ENCODE measurements around the gene STAG1. TPM values are rescaled to one million over a fixed set of nuclear protein-coding genes. Genes with fewer than 3 reads are reported as not detected.
"Not testable (repeated sequence)": the region's sequence is repeated elsewhere in the genome, so short reads cannot be mapped to it uniquely, and the experiment has no call there.

The STAG1 gene
- total and polyA plus RNA-seq, 8 donors: 29.6 to 52.7 (median 44.1) TPM

DNA sequence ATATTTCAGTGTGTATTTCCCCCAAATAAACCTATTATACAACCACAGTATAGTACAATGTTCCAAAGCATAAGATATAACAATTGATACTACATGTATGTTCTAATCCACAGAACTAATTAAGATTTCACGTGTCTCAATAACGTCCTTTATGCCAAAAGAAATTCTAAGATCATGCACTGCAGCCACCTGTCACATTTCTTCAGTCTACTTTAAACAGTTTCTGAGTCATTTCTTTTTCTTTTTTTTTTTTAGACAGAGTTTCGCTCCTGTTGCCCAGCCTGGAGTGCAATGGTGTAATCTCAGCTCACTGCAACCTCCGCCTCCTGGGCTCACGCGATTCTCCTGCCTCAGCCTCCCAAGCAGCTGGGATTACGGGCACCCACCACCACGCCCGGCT is 190.2 kb downstream of the STAG1 start:
- Histone ChIP-seq H3K4me1 (no peaks in the 10 kb centered on the region), H3K36me3 (no peaks in the 10 kb centered on the region), H3K9me3 (no peaks in the 10 kb centered on the region), H3K27ac (no peak overlapping the region), H3K4me3 (no peak overlapping the region), H3K27me3 (no peaks in the 10 kb centered on the region)
- TF ChIP-seq, protein P1, sequence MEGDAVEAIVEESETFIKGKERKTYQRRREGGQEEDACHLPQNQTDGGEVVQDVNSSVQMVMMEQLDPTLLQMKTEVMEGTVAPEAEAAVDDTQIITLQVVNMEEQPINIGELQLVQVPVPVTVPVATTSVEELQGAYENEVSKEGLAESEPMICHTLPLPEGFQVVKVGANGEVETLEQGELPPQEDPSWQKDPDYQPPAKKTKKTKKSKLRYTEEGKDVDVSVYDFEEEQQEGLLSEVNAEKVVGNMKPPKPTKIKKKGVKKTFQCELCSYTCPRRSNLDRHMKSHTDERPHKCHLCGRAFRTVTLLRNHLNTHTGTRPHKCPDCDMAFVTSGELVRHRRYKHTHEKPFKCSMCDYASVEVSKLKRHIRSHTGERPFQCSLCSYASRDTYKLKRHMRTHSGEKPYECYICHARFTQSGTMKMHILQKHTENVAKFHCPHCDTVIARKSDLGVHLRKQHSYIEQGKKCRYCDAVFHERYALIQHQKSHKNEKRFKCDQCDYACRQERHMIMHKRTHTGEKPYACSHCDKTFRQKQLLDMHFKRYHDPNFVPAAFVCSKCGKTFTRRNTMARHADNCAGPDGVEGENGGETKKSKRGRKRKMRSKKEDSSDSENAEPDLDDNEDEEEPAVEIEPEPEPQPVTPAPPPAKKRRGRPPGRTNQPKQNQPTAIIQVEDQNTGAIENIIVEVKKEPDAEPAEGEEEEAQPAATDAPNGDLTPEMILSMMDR (IDR thresholded peaks at IDR 0.05): no peak
- ATAC-seq (no peak), DNase-seq (no peak)
- intact Hi-C loops (cut with DNase I): no loop called here

DNA sequence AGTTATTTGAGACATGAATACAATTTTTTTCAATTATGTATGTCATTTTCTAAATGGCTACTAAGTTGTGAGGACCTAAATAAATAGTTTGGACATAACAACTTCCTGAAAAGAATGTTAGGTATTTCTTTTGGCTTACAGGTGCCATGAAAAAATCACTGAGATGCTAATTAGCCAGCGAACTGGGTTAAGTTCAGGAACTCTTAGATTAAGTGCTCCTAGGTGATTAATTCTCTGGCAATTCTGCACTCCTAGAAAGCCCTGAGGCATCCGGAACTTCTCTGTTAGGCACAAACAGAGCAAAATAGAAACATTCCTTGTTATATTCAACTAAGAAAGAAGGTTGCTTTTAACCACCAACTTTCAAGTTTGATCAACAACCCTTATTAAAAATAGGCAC is 192.3 kb downstream of the STAG1 start:
- Histone ChIP-seq H3K27me3 (no peaks in the 10 kb centered on the region), H3K4me1 (no peaks in the 10 kb centered on the region), H3K9me3 (no peaks in the 10 kb centered on the region), H3K27ac (peak overlapping the region in 1 of 2 donors; percentile 2), H3K4me3 (no peak overlapping the region), H3K36me3 (no peaks in the 10 kb centered on the region)
- DNase-seq: no peak
- ATAC-seq: peak; percentile 69
- intact Hi-C loops (cut with DNase I): no loop called here
- TF ChIP-seq, protein P1 (IDR thresholded peaks at IDR 0.05): no peak

DNA sequence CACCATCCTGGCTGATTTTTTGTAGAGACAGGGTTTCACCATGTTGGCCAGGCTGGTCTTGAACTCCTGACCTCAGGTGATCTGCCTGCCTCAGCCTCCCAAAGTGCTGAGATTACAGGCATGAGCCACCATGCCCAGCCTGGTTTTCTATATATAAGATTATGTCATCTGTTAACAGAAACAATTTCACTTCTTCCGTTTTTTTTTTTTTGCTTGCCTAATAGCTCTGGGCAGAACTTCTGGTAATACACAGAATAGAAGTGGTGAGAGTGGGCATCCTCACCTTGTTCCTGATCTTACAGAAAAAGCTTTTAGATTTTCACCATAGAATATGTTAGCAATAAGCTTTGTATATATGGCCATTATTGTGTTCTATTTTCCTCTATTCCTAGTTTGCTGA is 202.7 kb downstream of the STAG1 start:
- not testable (repeated sequence) for H3K27me3 ChIP-seq, H3K9me3 ChIP-seq, DNase-seq, H3K4me3 ChIP-seq, H3K36me3 ChIP-seq, ATAC-seq
- H3K4me1 ChIP-seq: peaks cover 0 to 32% of the 10 kb centered on the region in 2 donors
- intact Hi-C loops (cut with DNase I): loop anchor here in 1 of 2 donors (5.0 kb wide), 1 partner anchor 203 kb away; the partner anchor contains the start of gene STAG1
- peak overlapping the region in 1 of 2 donors; percentile 64 for H3K27ac ChIP-seq

DNA sequence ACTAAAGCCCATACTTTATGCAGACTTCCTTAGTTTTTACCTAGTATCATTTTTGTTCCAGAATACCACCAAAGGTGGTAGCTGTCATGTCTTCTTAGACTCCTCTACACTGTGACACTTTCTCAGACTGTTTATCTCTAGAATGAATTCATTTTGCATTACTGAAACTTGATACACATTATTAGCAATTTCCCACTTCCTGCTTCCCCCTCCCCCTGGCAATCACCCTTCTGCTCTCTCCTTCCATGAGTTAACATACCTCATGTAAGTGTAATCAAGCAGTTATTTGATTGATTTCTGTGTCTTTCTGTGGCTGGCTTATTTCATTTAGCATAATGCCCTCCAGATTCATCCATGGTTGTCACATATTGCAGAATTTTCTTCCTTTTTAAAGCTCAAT is 204.9 kb downstream of the STAG1 start:
- TF ChIP-seq, protein P1 (IDR thresholded peaks at IDR 0.05): no peak
- H3K27ac ChIP-seq: no peak overlapping the region
- H3K9me3 ChIP-seq: no peaks in the 10 kb centered on the region
- ATAC-seq (no peak), DNase-seq (no peak)
- H3K27me3 ChIP-seq: no peaks in the 10 kb centered on the region
- H3K4me1 ChIP-seq: peaks cover 0 to 47% of the 10 kb centered on the region in 2 donors
- no peak overlapping the region for H3K4me3 ChIP-seq
- no peaks in the 10 kb centered on the region for H3K36me3 ChIP-seq
- intact Hi-C loops (cut with DNase I): loop anchor here in 1 of 2 donors (5.0 kb wide), 1 partner anchor 205 kb away; the partner anchor contains the start of gene STAG1

- Histone ChIP-seq H3K27ac (no peak overlapping the region), H3K27me3 (no peaks in the 10 kb centered on the region), H3K4me3 (no peak overlapping the region), H3K9me3 (no peaks in the 10 kb centered on the region), H3K4me1 (peaks cover 0 to 47% of the 10 kb centered on the region in 2 donors), H3K36me3 (no peaks in the 10 kb centered on the region)
- ATAC-seq (no peak), DNase-seq (no peak)
- intact Hi-C loops (cut with DNase I): loop anchor here in 1 of 2 donors (5.0 kb wide), 1 partner anchor 206 kb away; the partner anchor contains the start of gene STAG1
- TF ChIP-seq, protein P1 (IDR thresholded peaks at IDR 0.05): no peak
Measured at GRCh38 chr3:136546720-136547119, 205.5 kb downstream of the STAG1 start.
